SK-N-SH treated with all-trans-retinoic acid at 6 μM for 48 hours (cell line): ENCODE measurements around the gene CTNNA3.

Experiments used
- ATAC-seq: fragments of 200-7000 bp; cut with Tn5 transposase; 3 replicates; pipeline ENCODE4 v1.9.1; 2020; ENCODE audit warnings: mild to moderate bottlenecking, moderate library complexity
- ARNTL ChIP-seq: fragments of 450-650 bp; formaldehyde crosslinking; IDR thresholded peaks from 2 replicates; pipeline ENCODE4 v1.5.0; 2020; ENCODE audit warnings: low read depth, mild to moderate bottlenecking, moderate library complexity, borderline replicate concordance
- BACH2 ChIP-seq: fragments of 250-450 bp; sonication (Bioruptor Pico); IDR thresholded peaks from 2 replicates; pipeline ENCODE4 v1.9.0; 2021; ENCODE audit warnings: mild to moderate bottlenecking, borderline replicate concordance
- CSDC2 ChIP-seq: fragments of 250-450 bp; sonication (Bioruptor Pico); IDR thresholded peaks from 2 replicates; pipeline ENCODE4 v1.5.0; 2020; ENCODE audit warnings: mild to moderate bottlenecking, moderate library complexity
- ESRRG ChIP-seq: fragments of 250-450 bp; sonication (Bioruptor Pico); IDR thresholded peaks from 2 replicates; pipeline ENCODE4 v1.6.1; 2021; ENCODE audit warnings: mild to moderate bottlenecking
- GLIS3 ChIP-seq: fragments of 250-450 bp; sonication (Bioruptor Pico); IDR thresholded peaks from 2 replicates; pipeline ENCODE4 v1.5.0; 2020; ENCODE audit warnings: mild to moderate bottlenecking, moderate library complexity
- ISL1 ChIP-seq: fragments of 250-450 bp; sonication (Bioruptor Pico); IDR thresholded peaks from 2 replicates; pipeline ENCODE4 v2.1.2; 2022; ENCODE audit warnings: mild to moderate bottlenecking, moderate library complexity
- OSR1 ChIP-seq: fragments of 250-450 bp; sonication (Bioruptor Pico); IDR thresholded peaks from 2 replicates; pipeline ENCODE4 v1.8.0; 2022; ENCODE audit warnings: moderate library complexity, mild to moderate bottlenecking, inconsistent platforms
- PPARA ChIP-seq: fragments of 250-450 bp; sonication (Bioruptor Pico); IDR thresholded peaks from 2 replicates; pipeline ENCODE4 v1.5.0; 2020; ENCODE audit warnings: mild to moderate bottlenecking, borderline replicate concordance
- RARB ChIP-seq: fragments of 250-450 bp; sonication (Bioruptor Pico); IDR thresholded peaks from 2 replicates; pipeline ENCODE4 v1.8.0; 2021; ENCODE audit warnings: mild to moderate bottlenecking, moderate library complexity
- TCF4 ChIP-seq: fragments of 250-450 bp; sonication (Bioruptor Pico); IDR thresholded peaks from 2 replicates; pipeline ENCODE4 v1.8.0; 2021; ENCODE audit warnings: mild to moderate bottlenecking, moderate library complexity, borderline replicate concordance
- TOX ChIP-seq: fragments of 250-450 bp; sonication (Bioruptor Pico); IDR thresholded peaks from 2 replicates; pipeline ENCODE4 v1.8.0; 2021; ENCODE audit warnings: mild to moderate bottlenecking, moderate library complexity, borderline replicate concordance
- ZC3H10 ChIP-seq: fragments of 250-450 bp; sonication (Bioruptor Pico); IDR thresholded peaks from 2 replicates; pipeline ENCODE4 v1.5.1; 2021; ENCODE audit warnings: mild to moderate bottlenecking, moderate library complexity
- ZFP3 ChIP-seq: fragments of 250-450 bp; sonication (Bioruptor Pico); IDR thresholded peaks from 2 replicates; pipeline ENCODE4 v1.5.0; 2020; ENCODE audit warnings: mild to moderate bottlenecking, moderate library complexity
- ZFP30 ChIP-seq: fragments of 450-650 bp; formaldehyde crosslinking; IDR thresholded peaks from 2 replicates; pipeline ENCODE4 v1.5.0; 2022; ENCODE audit warnings: mild to moderate bottlenecking, moderate library complexity
- ZNF70 ChIP-seq: fragments of 450-650 bp; formaldehyde crosslinking; IDR thresholded peaks from 2 replicates; pipeline ENCODE4 v1.5.0; 2020; ENCODE audit warnings: mild to moderate bottlenecking, moderate library complexity
- TF ChIP-seq, protein P1 (sequence below): fragments of 250-450 bp; sonication (Bioruptor Pico); IDR thresholded peaks from 2 replicates; pipeline ENCODE4 v1.8.0; 2021; ENCODE audit warnings: low read depth, mild to moderate bottlenecking, moderate library complexity, borderline replicate concordance
- TF ChIP-seq, protein P2 (sequence below): fragments of 250-450 bp; sonication (Bioruptor Pico); IDR thresholded peaks from 2 replicates; pipeline ENCODE4 v1.5.1; 2020; ENCODE audit warnings: low read depth, mild to moderate bottlenecking, moderate library complexity
- TF ChIP-seq, protein P3 (sequence below): fragments of 250-450 bp; sonication (Bioruptor Pico); IDR thresholded peaks from 2 replicates; pipeline ENCODE4 v1.5.0; 2020; ENCODE audit warnings: mild to moderate bottlenecking, moderate library complexity
- TF ChIP-seq, protein P4 (sequence below): fragments of 250-450 bp; sonication (Bioruptor Pico); IDR thresholded peaks from 2 replicates; pipeline ENCODE4 v1.8.0; 2020; ENCODE audit warnings: mild to moderate bottlenecking, moderate library complexity, borderline replicate concordance
- TF ChIP-seq, protein P5 (sequence below): fragments of 250-450 bp; sonication (Bioruptor Pico); IDR thresholded peaks from 2 replicates; pipeline ENCODE4 v1.5.1; 2021; ENCODE audit warnings: mild to moderate bottlenecking, moderate library complexity

CTNNA3 gene

DNA sequence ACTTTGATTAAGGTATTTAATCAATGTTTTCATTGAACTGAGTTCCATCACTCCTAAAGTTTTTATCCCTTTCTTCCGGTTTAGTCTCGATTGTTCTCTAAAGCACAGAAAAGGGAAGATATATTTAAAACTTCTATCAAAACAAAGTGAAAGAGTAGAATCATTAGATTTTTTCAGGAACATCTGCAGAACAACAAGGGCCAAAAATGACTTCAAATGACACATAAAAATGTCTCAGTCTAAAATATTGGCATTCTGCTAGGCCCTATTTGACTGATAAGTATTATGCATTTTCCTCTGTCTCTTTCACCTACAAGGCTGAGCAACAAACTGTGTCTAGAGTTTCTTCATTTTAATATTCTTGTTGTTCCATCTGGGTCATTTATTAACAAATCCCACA, 1669.7 kb downstream of the CTNNA3 start:
- ATAC-seq = no peak
- TF ChIP-seq ZFP3 (no peak), OSR1 (CRISPR knock-in tag) (no peak), ZC3H10 (CRISPR knock-in tag) (no peak), TCF4 (CRISPR knock-in tag) (no peak), ZFP30 (no peak), ESRRG (CRISPR knock-in tag) (no peak), ISL1 (no peak), ZNF70 (CRISPR knock-in tag) (no peak), BACH2 (CRISPR knock-in tag) (no peak)
- TF ChIP-seq, protein P1, sequence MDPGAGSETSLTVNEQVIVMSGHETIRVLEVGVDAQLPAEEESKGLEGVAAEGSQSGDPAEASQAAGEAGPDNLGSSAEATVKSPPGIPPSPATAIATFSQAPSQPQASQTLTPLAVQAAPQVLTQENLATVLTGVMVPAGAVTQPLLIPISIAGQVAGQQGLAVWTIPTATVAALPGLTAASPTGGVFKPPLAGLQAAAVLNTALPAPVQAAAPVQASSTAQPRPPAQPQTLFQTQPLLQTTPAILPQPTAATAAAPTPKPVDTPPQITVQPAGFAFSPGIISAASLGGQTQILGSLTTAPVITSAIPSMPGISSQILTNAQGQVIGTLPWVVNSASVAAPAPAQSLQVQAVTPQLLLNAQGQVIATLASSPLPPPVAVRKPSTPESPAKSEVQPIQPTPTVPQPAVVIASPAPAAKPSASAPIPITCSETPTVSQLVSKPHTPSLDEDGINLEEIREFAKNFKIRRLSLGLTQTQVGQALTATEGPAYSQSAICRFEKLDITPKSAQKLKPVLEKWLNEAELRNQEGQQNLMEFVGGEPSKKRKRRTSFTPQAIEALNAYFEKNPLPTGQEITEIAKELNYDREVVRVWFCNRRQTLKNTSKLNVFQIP (CRISPR knock-in tag) = no peak
- TF ChIP-seq, protein P2, sequence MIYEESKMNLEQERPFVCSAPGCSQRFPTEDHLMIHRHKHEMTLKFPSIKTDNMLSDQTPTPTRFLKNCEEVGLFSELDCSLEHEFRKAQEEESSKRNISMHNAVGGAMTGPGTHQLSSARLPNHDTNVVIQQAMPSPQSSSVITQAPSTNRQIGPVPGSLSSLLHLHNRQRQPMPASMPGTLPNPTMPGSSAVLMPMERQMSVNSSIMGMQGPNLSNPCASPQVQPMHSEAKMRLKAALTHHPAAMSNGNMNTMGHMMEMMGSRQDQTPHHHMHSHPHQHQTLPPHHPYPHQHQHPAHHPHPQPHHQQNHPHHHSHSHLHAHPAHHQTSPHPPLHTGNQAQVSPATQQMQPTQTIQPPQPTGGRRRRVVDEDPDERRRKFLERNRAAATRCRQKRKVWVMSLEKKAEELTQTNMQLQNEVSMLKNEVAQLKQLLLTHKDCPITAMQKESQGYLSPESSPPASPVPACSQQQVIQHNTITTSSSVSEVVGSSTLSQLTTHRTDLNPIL (CRISPR knock-in tag) = no peak
- TF ChIP-seq, protein P3, sequence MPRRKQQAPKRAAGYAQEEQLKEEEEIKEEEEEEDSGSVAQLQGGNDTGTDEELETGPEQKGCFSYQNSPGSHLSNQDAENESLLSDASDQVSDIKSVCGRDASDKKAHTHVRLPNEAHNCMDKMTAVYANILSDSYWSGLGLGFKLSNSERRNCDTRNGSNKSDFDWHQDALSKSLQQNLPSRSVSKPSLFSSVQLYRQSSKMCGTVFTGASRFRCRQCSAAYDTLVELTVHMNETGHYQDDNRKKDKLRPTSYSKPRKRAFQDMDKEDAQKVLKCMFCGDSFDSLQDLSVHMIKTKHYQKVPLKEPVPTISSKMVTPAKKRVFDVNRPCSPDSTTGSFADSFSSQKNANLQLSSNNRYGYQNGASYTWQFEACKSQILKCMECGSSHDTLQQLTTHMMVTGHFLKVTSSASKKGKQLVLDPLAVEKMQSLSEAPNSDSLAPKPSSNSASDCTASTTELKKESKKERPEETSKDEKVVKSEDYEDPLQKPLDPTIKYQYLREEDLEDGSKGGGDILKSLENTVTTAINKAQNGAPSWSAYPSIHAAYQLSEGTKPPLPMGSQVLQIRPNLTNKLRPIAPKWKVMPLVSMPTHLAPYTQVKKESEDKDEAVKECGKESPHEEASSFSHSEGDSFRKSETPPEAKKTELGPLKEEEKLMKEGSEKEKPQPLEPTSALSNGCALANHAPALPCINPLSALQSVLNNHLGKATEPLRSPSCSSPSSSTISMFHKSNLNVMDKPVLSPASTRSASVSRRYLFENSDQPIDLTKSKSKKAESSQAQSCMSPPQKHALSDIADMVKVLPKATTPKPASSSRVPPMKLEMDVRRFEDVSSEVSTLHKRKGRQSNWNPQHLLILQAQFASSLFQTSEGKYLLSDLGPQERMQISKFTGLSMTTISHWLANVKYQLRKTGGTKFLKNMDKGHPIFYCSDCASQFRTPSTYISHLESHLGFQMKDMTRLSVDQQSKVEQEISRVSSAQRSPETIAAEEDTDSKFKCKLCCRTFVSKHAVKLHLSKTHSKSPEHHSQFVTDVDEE (CRISPR knock-in tag) = no peak

DNA sequence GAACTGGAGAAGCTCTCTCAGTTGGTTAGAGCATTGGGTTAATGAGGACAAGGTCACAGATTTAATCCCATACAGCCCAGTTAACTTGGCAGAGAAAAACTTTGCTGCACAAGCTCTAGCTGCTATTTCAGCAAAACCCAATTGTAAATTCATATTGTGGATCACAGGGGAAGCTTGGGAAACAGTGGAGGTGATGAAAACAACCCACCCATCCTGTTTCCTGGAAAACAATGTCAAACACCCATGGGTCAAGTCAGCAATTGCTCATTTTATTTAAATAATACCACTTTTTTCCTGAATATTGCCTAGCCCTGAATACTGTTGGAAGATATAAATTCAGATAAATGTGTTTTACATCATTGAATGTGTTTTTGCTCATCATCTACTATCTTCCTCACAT, 1670.8 kb downstream of the CTNNA3 start:
- no peak for TF ChIP-seq ZFP30
- no peak for TF ChIP-seq BACH2 (CRISPR knock-in tag)
- TF ChIP-seq, protein P2 (CRISPR knock-in tag) = no peak
- TF ChIP-seq OSR1 (CRISPR knock-in tag) = no peak
- TF ChIP-seq, protein P3 (CRISPR knock-in tag) = no peak
- TF ChIP-seq, protein P4, sequence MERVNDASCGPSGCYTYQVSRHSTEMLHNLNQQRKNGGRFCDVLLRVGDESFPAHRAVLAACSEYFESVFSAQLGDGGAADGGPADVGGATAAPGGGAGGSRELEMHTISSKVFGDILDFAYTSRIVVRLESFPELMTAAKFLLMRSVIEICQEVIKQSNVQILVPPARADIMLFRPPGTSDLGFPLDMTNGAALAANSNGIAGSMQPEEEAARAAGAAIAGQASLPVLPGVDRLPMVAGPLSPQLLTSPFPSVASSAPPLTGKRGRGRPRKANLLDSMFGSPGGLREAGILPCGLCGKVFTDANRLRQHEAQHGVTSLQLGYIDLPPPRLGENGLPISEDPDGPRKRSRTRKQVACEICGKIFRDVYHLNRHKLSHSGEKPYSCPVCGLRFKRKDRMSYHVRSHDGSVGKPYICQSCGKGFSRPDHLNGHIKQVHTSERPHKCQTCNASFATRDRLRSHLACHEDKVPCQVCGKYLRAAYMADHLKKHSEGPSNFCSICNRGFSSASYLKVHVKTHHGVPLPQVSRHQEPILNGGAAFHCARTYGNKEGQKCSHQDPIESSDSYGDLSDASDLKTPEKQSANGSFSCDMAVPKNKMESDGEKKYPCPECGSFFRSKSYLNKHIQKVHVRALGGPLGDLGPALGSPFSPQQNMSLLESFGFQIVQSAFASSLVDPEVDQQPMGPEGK (CRISPR knock-in tag) = no peak
- TF ChIP-seq, protein P1 (CRISPR knock-in tag) = no peak
- TF ChIP-seq ARNTL = no peak
- TF ChIP-seq CSDC2 = no peak
- no peak for TF ChIP-seq RARB (CRISPR knock-in tag)
- TF ChIP-seq, protein P5, sequence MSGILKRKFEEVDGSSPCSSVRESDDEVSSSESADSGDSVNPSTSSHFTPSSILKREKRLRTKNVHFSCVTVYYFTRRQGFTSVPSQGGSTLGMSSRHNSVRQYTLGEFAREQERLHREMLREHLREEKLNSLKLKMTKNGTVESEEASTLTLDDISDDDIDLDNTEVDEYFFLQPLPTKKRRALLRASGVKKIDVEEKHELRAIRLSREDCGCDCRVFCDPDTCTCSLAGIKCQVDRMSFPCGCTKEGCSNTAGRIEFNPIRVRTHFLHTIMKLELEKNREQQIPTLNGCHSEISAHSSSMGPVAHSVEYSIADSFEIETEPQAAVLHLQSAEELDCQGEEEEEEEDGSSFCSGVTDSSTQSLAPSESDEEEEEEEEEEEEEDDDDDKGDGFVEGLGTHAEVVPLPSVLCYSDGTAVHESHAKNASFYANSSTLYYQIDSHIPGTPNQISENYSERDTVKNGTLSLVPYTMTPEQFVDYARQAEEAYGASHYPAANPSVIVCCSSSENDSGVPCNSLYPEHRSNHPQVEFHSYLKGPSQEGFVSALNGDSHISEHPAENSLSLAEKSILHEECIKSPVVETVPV = no peak
- TF ChIP-seq ZFP3 = no peak
- no peak for TF ChIP-seq TOX (CRISPR knock-in tag)
- TF ChIP-seq ZNF70 (CRISPR knock-in tag) = no peak
- no peak for TF ChIP-seq ESRRG (CRISPR knock-in tag)
- TF ChIP-seq PPARA (CRISPR knock-in tag) = no peak
- no peak for TF ChIP-seq GLIS3 (CRISPR knock-in tag)
- no peak for TF ChIP-seq ZC3H10 (CRISPR knock-in tag)
- ATAC-seq = no peak
